HUDEP-2 (cell line): ENCODE results near the gene IFT52.
"Not testable (repeated sequence)": the region's sequence is repeated elsewhere in the genome, so short reads cannot be mapped to it uniquely, and the experiment has no call there.

ENCODE experiments used
- DNase-seq, 76 experiments: peaks; one replicate each; lab custom pipeline; 2025; ENCODE audit not compliant: unreplicated experiment in 76 of 76; lab: John Stamatoyannopoulos, UW

IFT52 gene

GRCh38 chr20:43564993-43565757 lies 25.6 kb upstream of the IFT52 start:
- DNase-seq = no peak

GRCh38 chr20:43565758-43566104 lies 25.0 kb upstream of the IFT52 start:
- no peak for DNase-seq

- no peak for DNase-seq
These were observed 23.3 kb upstream of the IFT52 start for GRCh38 chr20:43567477-43567876.

- DNase-seq = no peak
These were observed 22.0 kb upstream of the IFT52 start for GRCh38 chr20:43568706-43569105.

- no peak for DNase-seq
These were observed 21.5 kb upstream of the IFT52 start for GRCh38 chr20:43569282-43569681.

GRCh38 chr20:43570496-43570895 lies 20.2 kb upstream of the IFT52 start:
- DNase-seq = no peak

- no peak for DNase-seq
These were observed 19.4 kb upstream of the IFT52 start for GRCh38 chr20:43571310-43571709.

- DNase-seq = no peak
These were observed 19.0 kb upstream of the IFT52 start for GRCh38 chr20:43571771-43572170.

GRCh38 chr20:43572891-43573290 lies 17.8 kb upstream of the IFT52 start:
- DNase-seq = no peak

GRCh38 chr20:43576108-43576507 lies 14.6 kb upstream of the IFT52 start:
- no peak for DNase-seq

- peak in 3 of 76 experiments; percentile 10 to 18 (median 17) for DNase-seq
These were observed 10.6 kb upstream of the IFT52 start for GRCh38 chr20:43579861-43580793.

- no peak for DNase-seq
These were observed 7.4 kb upstream of the IFT52 start for GRCh38 chr20:43583133-43583864.

- DNase-seq = peak in 74 of 76 experiments; percentile 7 to 92 (median 80)
These were observed 6.7 kb upstream of the IFT52 start for GRCh38 chr20:43583982-43584432.

- no peak for DNase-seq
These were observed 6.1 kb upstream of the IFT52 start for GRCh38 chr20:43584448-43585136.

- DNase-seq = no peak
These were observed 4.1 kb upstream of the IFT52 start for GRCh38 chr20:43586641-43587040.

GRCh38 chr20:43588526-43588925 lies 2.2 kb upstream of the IFT52 start:
- not testable (repeated sequence) for DNase-seq

- peak in 1 of 76 experiments; percentile 33 for DNase-seq
These were observed 723 bp upstream of the IFT52 start for GRCh38 chr20:43590036-43590391.

GRCh38 chr20:43601960-43602359 lies 11.2 kb downstream of the IFT52 start:
- not testable (repeated sequence) for DNase-seq

- no peak for DNase-seq
These were observed 12.4 kb downstream of the IFT52 start for GRCh38 chr20:43603124-43603523.

- no peak for DNase-seq
These were observed 15.0 kb downstream of the IFT52 start for GRCh38 chr20:43605715-43606114.
